ENCODE measurements around the gene ARHGAP40. TPM values are rescaled to one million over a fixed set of nuclear protein-coding genes. Genes with fewer than 3 reads are reported as not detected.

ARHGAP40 gene
- total and polyA plus RNA-seq, 2 donors (not counting 1 experiment from before 2014, with no cell fraction given) = not detected

DNA sequence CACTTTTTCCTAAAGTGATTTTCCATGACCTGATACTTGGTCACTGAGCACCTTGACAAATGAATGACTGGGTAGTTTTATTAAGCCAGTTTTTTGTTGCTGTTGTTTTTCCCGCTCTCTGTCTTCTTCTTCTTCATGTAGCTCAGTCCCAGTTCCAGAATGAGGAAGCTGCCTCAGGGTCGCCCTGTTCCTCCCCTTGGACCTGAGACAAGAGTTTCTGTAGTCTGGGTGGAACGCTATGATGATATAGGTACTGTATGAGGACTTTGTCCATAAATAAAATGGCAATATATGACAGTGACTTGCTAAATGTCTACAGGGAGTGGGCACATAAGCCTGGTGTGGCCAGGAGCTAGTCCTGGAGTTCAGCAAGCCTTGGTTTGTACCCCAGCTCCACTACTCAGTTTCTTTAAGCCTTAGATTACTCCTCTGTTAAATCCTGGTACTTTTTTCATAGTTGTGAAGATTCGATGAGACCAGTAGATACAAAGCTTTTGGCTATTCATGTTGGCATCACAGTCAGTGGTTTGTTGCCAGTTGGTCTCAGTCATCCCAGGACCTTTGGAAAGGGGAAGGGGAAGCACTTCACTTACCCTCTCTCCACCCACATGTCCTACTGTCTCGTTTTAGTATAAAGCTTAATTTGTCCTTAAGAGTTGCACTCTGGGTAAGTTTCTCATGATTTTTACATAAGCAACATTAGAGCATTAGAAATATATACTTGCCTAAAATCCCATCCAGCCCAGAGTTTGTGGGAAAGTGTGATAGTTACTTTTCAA, 31.7 kb upstream of the ARHGAP40 start:
- H3K27me3 ChIP-seq (ENCODE audit: control insufficient read depth, insufficient read depth, low read length) = no peaks in the 10 kb centered on the region
- no peaks in the 10 kb centered on the region for H3K9me3 ChIP-seq (ENCODE audit: control insufficient read depth, insufficient read depth, low read depth, low read length)
- no peak overlapping the region for H3K4me2 ChIP-seq (ENCODE audit: extremely low read depth, insufficient read depth, low read length)
- no peaks in the 10 kb centered on the region for H3K79me2 ChIP-seq (ENCODE audit: control insufficient read depth, insufficient read depth, low read length)
- DNase-seq (ENCODE audit: low read depth in 2 of 2) = no peak
- H3K9ac ChIP-seq (ENCODE audit: insufficient read depth, low read length) = no peak overlapping the region
- H3K36me3 ChIP-seq (ENCODE audit: control insufficient read depth, insufficient read depth, low read length) = no peaks in the 10 kb centered on the region
- H2AFZ ChIP-seq (ENCODE audit: low read length) = no peak overlapping the region
- H3K27ac ChIP-seq (ENCODE audit: insufficient read depth, low read length) = no peak overlapping the region
- H3K4me1 ChIP-seq (ENCODE audit: control insufficient read depth, extremely low read depth, insufficient read depth, low read length) = no peaks in the 10 kb centered on the region
- no peaks in the 10 kb centered on the region for H4K20me1 ChIP-seq (ENCODE audit: control insufficient read depth, extremely low read depth, insufficient read depth, low read length)
- TF ChIP-seq EZH2 (IDR thresholded peaks at IDR 0.05; ENCODE audit: low read length, missing control alignments) = no peak
- TF ChIP-seq, protein P1, sequence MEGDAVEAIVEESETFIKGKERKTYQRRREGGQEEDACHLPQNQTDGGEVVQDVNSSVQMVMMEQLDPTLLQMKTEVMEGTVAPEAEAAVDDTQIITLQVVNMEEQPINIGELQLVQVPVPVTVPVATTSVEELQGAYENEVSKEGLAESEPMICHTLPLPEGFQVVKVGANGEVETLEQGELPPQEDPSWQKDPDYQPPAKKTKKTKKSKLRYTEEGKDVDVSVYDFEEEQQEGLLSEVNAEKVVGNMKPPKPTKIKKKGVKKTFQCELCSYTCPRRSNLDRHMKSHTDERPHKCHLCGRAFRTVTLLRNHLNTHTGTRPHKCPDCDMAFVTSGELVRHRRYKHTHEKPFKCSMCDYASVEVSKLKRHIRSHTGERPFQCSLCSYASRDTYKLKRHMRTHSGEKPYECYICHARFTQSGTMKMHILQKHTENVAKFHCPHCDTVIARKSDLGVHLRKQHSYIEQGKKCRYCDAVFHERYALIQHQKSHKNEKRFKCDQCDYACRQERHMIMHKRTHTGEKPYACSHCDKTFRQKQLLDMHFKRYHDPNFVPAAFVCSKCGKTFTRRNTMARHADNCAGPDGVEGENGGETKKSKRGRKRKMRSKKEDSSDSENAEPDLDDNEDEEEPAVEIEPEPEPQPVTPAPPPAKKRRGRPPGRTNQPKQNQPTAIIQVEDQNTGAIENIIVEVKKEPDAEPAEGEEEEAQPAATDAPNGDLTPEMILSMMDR (conservative IDR thresholded peaks at IDR 0.05 in 1 of 2, IDR thresholded peaks at IDR 0.05 in 1 of 2; ENCODE audit: low read depth in 1 of 2, low read length in 2 of 2) = no peak
- H3K4me3 ChIP-seq (replicated peaks in 1 of 4; ENCODE audit: control extremely low read depth in 1 of 4, insufficient read depth in 1 of 4, low read depth in 3 of 4, low read length in 4 of 4) = no peak overlapping the region

DNA sequence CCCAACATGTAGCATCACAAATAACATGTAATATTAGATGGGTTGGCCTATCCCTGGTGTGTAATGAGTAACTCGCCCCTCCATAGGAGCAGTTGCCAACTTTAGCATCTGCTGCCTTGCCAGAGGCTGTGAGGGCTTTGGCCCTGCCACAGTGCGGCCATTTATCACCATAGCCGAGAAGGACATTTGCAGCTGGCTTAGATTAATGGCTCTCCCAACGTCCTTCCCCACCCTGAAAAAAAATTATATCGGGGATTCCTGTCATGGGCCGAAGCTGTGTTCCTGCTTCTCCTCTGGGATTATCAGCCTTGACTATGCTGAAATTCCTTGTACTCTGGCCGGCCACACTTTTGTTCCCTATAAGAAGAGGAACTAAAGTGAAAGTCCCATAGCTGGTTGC, 28.2 kb upstream of the ARHGAP40 start:
- no peaks in the 10 kb centered on the region for H3K79me2 ChIP-seq (ENCODE audit: control insufficient read depth, insufficient read depth, low read length)
- H3K27me3 ChIP-seq (ENCODE audit: control insufficient read depth, insufficient read depth, low read length) = no peaks in the 10 kb centered on the region
- DNase-seq (ENCODE audit: low read depth in 2 of 2) = no peak
- H3K27ac ChIP-seq (ENCODE audit: insufficient read depth, low read length) = no peak overlapping the region
- no peak for TF ChIP-seq EZH2 (IDR thresholded peaks at IDR 0.05; ENCODE audit: low read length, missing control alignments)
- TF ChIP-seq, protein P1 (conservative IDR thresholded peaks at IDR 0.05 in 1 of 2, IDR thresholded peaks at IDR 0.05 in 1 of 2; ENCODE audit: low read depth in 1 of 2, low read length in 2 of 2) = no peak
- H3K4me3 ChIP-seq (replicated peaks in 1 of 4; ENCODE audit: control extremely low read depth in 1 of 4, insufficient read depth in 1 of 4, low read depth in 3 of 4, low read length in 4 of 4) = no peak overlapping the region
- no peak overlapping the region for H3K9ac ChIP-seq (ENCODE audit: insufficient read depth, low read length)
- no peaks in the 10 kb centered on the region for H4K20me1 ChIP-seq (ENCODE audit: control insufficient read depth, extremely low read depth, insufficient read depth, low read length)
- H3K36me3 ChIP-seq (ENCODE audit: control insufficient read depth, insufficient read depth, low read length) = peaks cover 2% of the 10 kb centered on the region
- no peak overlapping the region for H3K4me2 ChIP-seq (ENCODE audit: extremely low read depth, insufficient read depth, low read length)
- no peaks in the 10 kb centered on the region for H3K9me3 ChIP-seq (ENCODE audit: control insufficient read depth, insufficient read depth, low read depth, low read length)
- no peaks in the 10 kb centered on the region for H3K4me1 ChIP-seq (ENCODE audit: control insufficient read depth, extremely low read depth, insufficient read depth, low read length)
- H2AFZ ChIP-seq (ENCODE audit: low read length) = no peak overlapping the region

DNA sequence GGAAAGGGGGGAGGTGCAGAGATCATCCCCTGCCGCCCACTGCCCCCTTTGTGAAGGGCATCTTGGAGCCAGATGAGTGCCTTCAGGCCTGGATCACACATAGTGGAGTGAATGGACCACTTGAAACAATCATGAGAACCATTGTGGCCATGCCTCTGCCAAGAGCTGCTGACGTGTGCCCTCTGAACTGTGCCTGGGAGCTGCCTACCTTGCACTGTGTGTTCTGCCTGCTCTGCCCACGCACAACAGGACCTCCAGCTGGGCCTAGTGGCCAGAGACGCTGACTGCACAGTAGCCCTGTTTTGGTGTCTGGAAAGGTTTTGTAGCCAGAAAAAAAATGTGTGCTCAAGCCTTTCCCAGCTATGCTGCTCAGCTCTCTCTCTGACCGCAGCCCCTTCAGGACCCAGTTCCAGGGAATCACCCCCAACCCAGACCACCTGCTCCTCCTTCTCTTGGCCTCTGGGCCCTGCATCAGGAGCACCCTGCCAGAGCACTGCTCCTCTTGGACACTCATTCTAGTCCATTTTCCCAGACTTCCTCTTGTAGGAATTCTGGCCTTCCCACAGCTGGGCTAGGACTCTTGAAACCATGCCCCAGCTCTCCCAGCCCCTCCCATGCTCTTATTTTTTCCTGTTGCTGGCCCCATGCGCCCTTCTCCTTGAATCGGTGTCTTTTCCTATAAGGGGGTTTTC, 22.2 kb upstream of the ARHGAP40 start:
- Histone ChIP-seq H3K27ac (ENCODE audit: insufficient read depth, low read length) (no peak overlapping the region), H3K9me3 (ENCODE audit: control insufficient read depth, insufficient read depth, low read depth, low read length) (no peaks in the 10 kb centered on the region), H3K27me3 (ENCODE audit: control insufficient read depth, insufficient read depth, low read length) (peaks cover 9% of the 10 kb centered on the region), H3K4me1 (ENCODE audit: control insufficient read depth, extremely low read depth, insufficient read depth, low read length) (no peaks in the 10 kb centered on the region), H3K9ac (ENCODE audit: insufficient read depth, low read length) (no peak overlapping the region), H3K36me3 (ENCODE audit: control insufficient read depth, insufficient read depth, low read length) (peaks cover 2% of the 10 kb centered on the region), H3K4me3 (replicated peaks in 1 of 4; ENCODE audit: control extremely low read depth in 1 of 4, insufficient read depth in 1 of 4, low read depth in 3 of 4, low read length in 4 of 4) (no peak overlapping the region), H4K20me1 (ENCODE audit: control insufficient read depth, extremely low read depth, insufficient read depth, low read length) (no peaks in the 10 kb centered on the region), H2AFZ (ENCODE audit: low read length) (no peak overlapping the region), H3K4me2 (ENCODE audit: extremely low read depth, insufficient read depth, low read length) (no peak overlapping the region), H3K79me2 (ENCODE audit: control insufficient read depth, insufficient read depth, low read length) (no peaks in the 10 kb centered on the region)
- no peak for DNase-seq (ENCODE audit: low read depth in 2 of 2)
- no peak for TF ChIP-seq EZH2 (IDR thresholded peaks at IDR 0.05; ENCODE audit: low read length, missing control alignments)
- TF ChIP-seq, protein P1 (conservative IDR thresholded peaks at IDR 0.05 in 1 of 2, IDR thresholded peaks at IDR 0.05 in 1 of 2; ENCODE audit: low read depth in 1 of 2, low read length in 2 of 2) = no peak
